Vagina (tissue), 2 donors: ENCODE results near the gene PIWIL4.

Source experiments
- POLR2A ChIP-seq, 2 donors: fragments of 450-650 bp; IDR thresholded peaks; one replicate each; pipeline ENCODE4 v1.6.1; 2017; ENCODE audit warnings: antibody characterized with exemption in 2 of 2, mild to moderate bottlenecking in 2 of 2, moderate library complexity in 2 of 2
- POLR2AphosphoS5 ChIP-seq, 2 donors: sonication (generic); formaldehyde crosslinking; IDR thresholded peaks; one replicate each; pipeline ENCODE4 v1.9.0; 2017; ENCODE audit warnings: antibody characterized with exemption in 2 of 2, mild to moderate bottlenecking in 2 of 2, low read depth in 1 of 2; ENCODE audit not compliant: insufficient read depth in 1 of 2
- TF ChIP-seq, protein P1 (sequence below), 3 experiments: fragments of 450-650 bp in 2 of 3; fragments of 200-600 bp in 1 of 3; sonication (generic) in 1 of 3; IDR thresholded peaks; one replicate each; pipeline ENCODE4 v1.5.1; 2017 to 2019; ENCODE audit warnings: antibody characterized with exemption in 3 of 3, mild to moderate bottlenecking in 2 of 3, moderate library complexity in 2 of 3

GRCh38 chr11:94652735-94653284, 85.6 kb downstream of the PIWIL4 start:
- TF ChIP-seq, protein P1, sequence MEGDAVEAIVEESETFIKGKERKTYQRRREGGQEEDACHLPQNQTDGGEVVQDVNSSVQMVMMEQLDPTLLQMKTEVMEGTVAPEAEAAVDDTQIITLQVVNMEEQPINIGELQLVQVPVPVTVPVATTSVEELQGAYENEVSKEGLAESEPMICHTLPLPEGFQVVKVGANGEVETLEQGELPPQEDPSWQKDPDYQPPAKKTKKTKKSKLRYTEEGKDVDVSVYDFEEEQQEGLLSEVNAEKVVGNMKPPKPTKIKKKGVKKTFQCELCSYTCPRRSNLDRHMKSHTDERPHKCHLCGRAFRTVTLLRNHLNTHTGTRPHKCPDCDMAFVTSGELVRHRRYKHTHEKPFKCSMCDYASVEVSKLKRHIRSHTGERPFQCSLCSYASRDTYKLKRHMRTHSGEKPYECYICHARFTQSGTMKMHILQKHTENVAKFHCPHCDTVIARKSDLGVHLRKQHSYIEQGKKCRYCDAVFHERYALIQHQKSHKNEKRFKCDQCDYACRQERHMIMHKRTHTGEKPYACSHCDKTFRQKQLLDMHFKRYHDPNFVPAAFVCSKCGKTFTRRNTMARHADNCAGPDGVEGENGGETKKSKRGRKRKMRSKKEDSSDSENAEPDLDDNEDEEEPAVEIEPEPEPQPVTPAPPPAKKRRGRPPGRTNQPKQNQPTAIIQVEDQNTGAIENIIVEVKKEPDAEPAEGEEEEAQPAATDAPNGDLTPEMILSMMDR (IDR thresholded peaks at IDR 0.05): no peak
- TF ChIP-seq POLR2A (IDR thresholded peaks at IDR 0.05) (no peak), POLR2AphosphoS5 (IDR thresholded peaks at IDR 0.05; ENCODE audit: insufficient read depth in 1 of 2, low read depth in 1 of 2) (no peak)
